Body of pancreas (tissue), 4 donors: ENCODE results near the gene STX16.

Experiments
- CTCF ChIP-seq, 7 experiments: fragments of 450-650 bp in 4 of 7; fragments of 200-600 bp in 3 of 7; sonication (generic) in 3 of 7; IDR thresholded peaks; one replicate each; pipeline ENCODE4 v1.5.1; 2016 to 2019; ENCODE audit warnings: antibody characterized with exemption in 7 of 7
- POLR2A ChIP-seq, 3 donors: fragments of 450-650 bp; IDR thresholded peaks; one replicate each; pipeline ENCODE4 v1.6.1; 2016; ENCODE audit warnings: antibody characterized with exemption in 3 of 3, mild to moderate bottlenecking in 2 of 3

GRCh38 chr20:58715391-58715800 lies 64.3 kb downstream of the STX16 start:
- no peak for TF ChIP-seq CTCF (IDR thresholded peaks at IDR 0.05)
- no peak for TF ChIP-seq POLR2A (IDR thresholded peaks at IDR 0.05)
